COLO829 (cell line): ENCODE results near the gene VCP.
A peak's percentile ranks its signal among the peaks of the same experiment; 100 is the strongest.

Experiments used
- DNase-seq: peaks from one replicate; pipeline ENCODE4 v3.0.0; 2012; ENCODE audit warnings: low spot score

VCP gene

DNA sequence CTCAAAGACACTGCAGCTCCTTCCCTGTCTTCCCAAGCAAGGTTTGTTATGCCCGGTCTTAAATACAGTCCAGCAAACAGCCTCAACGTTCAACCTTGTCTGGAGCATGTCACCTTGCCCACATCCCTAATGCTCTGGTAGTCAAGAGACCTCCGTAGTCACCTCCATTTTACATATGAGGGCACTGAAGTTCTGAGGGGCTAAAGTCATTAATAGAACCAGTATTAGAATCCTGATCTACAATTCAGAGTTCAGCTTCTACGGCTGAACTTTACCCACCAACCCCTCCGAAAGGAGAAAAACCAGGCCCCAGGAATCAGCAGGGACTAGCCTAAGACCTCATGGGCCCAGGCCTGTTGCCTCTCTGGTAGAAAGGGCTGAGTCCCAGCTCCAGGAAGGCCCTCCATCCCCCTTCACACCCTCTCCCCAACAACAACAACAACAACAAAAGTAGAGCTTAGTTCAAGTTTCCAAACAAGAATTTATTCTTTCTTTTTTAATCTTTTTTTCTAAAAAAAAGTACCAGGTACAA is 31.3 kb upstream of the VCP start:
- DNase-seq = no peak

DNA sequence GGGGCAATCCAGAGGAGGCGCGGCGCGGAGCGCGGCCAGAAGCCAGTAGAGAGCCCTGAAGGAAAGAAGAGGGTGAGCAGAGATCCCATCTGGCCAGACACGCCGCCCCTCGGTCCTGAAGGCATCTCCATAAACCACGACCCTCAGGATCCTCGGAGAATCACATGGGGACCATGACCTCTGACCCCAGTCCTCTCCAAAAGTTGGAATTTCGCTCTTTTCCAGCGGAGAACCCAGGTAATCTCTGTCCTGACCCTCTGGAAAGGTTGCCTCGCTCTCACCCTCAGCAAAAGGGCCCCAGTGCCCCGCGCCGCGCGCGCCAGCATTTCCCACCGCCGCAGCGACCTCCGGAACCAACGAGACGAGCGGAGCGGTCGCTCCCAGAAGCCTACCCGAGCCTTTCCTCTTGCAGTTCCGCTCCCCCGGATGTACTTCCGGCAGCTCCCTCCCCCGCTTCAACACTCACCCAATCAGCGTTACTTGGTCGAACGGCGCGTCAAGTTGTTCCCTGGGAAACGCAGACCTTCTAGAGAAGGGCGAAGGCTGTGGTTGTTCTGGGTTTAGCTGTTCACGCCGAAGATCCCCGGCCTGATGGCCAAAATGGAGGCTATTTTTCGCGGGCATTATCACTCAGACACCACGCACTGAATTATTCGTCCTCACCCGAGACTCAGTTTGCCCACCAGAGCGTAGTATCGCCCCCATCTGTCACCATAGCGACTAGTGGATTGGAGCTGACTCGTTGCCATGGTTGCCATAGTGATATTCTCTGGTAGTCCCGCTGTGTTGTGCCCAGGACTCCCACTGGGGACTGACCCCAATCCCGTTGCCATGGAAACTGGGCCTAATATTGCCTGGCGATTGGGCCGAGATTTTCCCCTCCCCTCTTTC is 30.6 kb upstream of the VCP start, which contains the start of gene STOML2:
STOML2 (minus strand) TSS at position 363 of the 891 bp plus-strand sequence; CDS start at position 326, 37 bp downstream.
- DNase-seq = peak; percentile 98

DNA sequence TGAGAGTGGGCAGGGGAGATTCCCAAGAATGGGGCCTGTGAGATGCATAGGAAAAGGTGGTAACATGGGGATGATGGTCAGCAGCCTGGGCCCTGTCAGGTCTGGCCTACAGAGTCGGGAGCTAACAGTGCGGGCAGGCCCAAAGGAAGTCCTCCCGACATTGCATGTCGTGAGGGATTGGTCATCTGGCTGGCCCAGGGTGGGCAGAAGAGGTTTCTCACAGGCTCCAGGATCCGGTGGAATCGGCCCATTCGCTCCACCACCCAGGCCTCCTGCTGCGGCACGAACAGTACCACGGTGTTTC is 30.0 kb upstream of the VCP start:
- DNase-seq = no peak

DNA sequence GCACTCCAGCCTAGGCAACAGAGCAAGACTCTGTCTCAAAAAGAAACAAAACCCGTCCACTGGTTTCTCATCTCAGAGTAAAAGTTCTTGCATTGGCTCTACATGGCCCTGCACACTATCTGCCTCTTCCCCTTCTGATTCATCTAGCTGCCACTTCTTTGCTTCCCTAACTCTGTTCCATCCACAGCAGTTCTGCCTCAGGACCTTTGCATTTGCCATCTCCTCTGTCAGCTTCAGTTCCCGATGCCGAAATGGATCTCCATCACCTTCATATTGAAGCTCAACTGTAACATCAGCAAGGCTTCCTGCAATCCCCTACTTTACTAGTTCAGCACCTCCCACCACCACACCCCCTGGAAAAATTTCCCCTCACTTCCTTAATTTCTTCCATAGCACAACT is 25.1 kb upstream of the VCP start:
- no peak for DNase-seq

DNA sequence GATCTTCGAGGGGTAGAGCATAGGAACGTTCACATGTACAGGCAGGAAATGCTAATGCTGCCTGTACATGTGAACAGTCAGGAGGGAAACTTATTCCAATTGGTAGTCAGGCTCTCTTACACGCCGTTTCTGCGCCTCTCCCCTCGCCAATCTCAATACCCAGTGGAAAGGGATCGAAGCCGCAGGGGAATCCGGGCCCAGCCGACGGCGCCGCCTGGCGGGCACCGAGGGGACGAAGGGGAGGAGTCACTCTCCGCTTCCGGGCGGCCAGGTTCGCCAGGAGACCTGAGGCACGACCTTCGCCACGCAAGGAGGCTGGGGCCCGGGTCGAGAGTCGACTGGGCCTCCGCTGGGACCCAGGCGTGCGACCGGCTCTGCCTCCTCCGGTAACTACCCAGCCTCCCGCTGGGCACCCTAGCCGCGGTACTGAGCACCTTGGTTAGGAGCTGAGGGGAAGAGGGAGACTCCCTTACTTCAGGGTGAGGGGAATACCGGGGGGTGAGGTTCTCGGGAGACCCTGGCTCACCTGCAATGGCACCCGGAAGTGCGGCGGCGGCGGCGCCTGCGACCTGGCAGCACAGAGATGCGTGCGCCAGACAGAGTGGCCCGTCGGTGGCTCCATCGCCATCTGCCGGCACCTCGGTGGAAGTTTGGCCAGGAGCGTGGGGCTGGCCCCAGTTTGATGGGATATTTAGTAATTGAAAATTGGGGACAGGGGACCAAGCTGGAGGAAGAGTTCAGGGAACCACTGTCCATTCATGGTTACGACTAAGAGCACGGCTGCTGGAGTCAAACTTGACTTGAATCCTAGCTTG is 23.8 kb upstream of the VCP start, which contains the start of gene PIGO:
PIGO (minus strand) TSS at position 557 of the 815 bp plus-strand sequence. CDS start 1,026 bp downstream, outside the sequence.
- DNase-seq = peak; percentile 83

DNA sequence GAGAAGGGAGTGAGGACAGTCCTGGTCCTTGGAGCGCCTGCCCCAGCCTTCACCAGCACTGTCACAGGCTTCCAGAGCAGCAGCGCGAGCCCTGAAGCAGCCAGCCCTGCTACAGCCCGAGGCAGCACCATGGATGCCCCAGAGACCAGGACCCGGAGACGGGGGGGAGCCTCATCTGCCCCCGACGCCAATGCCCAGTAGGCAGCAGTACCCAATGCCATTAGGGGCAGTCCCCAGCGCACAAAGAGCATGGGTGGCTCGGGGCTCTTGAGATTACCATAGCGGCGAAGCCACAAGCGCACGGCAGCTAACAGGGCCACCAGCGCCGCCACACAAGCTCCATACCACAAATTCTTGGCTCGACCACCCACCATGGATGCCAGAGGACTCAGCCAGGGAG is 19.1 kb upstream of the VCP start:
- DNase-seq = no peak

DNA sequence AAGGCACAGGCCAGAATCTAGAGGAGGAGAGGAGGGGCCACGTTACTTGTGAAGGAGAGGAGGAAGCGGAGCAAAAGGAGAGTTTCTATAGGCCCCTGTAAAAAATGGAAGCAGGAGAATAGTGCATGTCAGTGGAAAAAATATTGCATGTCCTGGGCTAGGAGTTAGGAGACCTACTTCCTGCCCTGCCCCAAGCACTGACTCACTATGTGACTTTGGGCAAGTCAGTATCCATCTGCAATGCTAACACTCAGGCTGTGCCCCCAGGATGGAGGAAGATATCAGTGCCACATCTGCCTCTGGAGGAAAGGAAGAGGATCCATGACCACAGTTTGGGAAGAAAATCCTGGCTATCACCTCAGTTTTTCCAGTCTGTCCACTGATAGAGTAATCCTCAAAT is 17.0 kb upstream of the VCP start:
- no peak for DNase-seq

DNA sequence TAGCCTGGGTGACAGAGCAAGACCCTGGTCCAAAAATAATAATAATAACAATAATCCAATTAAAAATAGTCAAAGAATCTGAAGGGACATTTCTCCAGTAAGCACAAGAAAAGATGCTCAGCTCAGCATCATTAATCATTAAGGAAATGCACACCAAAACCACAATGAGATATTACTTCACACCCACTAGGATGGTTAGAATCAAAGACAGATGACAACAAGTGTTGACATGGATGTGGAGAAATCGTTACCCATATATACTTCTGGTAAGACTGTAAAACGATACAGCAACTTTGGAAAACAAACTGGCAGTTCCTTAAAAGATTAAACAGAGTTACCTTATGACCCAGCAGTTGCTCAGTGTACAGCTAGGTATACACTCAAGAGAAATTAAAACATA is 12.7 kb upstream of the VCP start:
- no peak for DNase-seq

DNA sequence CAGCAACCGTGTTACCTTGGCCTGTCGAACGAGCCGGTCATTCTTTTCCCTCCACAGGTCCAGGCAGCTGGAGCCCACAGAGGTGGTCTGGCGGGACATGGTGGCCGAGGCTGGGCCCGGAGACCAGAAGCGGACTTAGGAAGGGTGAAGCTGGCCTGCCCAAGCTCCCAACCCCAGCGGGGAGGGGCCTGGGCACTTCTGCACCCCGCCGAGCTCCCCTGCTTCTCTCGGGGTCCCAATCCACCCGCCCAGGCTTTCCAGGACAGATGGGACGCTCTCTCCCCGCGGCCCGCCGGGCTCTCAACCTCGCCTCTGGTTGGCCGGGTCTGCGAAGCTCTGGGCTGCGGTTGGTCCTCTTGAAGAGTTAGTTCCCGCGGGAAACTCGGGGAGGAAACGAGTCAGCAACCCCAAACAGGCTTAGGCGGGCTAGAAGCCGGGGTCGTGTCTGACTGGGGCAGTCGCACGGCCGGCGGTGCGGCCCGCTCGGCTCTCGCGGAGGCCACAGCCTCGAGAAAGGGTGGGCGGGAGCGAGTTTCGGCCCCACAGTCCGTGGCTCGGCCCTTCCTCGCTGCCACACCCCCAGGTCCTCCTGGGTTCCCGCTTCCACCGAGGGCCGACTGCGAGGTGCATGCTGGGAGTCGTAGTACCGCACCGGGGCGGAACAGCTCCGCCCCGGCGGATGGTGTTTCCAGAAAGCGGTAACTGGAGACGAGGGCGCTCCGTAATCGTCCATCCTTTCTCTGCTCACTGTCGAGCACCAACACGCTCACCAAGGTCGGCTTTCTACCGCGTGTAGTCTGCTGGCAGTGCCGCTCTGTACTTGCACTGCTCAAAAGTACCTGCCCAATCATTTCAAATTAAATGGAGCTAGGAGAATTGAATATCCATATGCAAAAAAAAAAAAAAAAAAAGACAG is 7.3 kb upstream of the VCP start, which contains the start of gene FANCG:
FANCG (minus strand) TSS at position 517 of the 916 bp plus-strand sequence; CDS start at position 99, 418 bp downstream.
- DNase-seq = peak; percentile 89

DNA sequence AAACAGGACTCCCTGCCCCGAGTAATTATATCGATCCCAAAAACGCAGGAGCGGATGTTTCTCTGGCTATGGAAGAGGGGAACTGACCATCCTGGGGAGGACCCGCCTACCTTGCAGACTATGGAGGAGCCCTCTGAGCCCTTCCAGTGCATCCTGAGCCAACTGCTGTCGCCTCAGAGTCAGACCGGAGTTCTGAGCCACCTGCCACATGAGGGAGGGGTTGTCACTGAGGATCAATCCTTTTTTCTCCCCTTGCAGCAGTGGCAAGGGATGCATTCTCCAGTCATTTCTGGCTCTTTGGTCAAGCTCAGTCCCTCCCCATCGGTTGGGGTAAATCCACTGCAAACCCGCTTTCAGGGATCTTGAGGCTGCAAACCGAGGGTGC is 6.6 kb upstream of the VCP start:
- DNase-seq = no peak

DNA sequence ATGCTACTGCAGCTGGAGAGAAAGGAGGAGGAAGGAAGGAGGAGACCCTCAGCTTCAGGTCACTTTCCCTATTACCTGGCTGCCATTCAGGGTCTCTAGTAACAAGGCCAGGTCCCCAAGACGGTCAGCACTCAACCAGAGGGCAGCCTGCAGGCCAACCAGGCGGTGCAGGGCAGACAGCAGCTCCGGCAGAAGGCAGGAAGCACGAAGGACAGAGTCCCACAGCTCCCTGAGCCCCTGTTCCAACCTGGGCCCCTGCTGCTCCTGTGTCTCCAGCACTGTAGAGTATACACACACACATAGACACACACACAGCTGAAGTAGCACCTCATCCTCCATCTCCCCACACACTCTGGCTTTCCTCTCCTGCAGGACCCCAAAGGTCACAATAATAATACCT is 5.6 kb upstream of the VCP start:
- no peak for DNase-seq

DNA sequence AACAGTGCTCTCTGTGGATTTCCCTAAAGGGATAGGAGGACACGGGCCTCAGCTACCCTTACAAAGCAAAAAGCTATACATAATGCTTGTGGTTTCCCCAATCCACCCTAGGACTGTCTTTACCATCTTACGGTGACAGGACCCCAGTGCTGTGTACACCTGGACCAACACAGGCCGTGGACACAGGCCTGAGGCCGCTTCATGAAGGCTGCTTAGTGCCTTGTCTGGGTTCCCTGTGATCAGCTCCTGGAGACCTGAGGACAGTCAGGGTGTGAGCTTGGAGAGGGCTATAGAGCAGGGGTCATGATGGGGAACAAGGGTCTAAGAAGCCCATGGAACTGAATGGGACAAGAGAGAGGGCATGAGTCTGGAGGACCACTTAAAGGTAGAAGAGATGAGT is 4.4 kb upstream of the VCP start:
- DNase-seq = no peak

DNA sequence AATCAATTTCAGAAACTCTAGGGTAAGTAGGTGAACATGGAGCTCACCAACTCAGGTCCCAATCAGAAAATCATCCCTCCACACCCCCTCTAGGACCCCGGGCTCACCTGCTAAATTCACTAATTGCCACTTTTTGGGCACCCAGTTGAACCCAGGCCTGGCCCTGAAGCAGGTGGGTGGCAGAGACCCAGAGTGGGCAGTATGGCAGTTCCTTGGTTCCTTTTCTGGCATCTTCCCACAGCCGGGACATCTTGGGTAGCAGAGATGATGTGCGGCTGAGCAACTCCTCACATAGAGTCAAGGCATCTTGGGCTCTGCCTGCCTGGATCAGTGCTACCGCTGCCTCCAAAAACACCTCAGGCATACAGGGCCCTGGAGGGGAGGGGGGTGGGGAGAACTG is 2.9 kb upstream of the VCP start:
- no peak for DNase-seq

DNA sequence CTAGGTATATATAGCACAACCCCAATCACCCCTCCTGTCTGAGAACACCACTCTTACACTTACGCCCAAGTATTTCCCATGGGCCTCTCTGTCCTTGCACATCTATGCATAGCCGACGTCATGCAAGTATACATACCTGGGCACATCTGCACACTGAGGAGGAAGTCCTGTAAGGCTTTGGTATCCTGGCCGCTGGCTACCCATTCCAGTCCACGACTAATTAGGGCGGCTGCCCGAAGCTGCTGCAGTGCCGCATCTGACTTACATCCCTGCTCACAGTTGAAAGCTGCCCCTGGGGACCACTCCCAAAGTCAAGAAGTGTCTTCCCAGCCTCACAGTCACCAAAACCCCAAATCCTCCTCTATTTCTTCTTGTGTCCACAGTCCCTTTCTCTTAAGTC is 2.4 kb upstream of the VCP start:
- DNase-seq = no peak

DNA sequence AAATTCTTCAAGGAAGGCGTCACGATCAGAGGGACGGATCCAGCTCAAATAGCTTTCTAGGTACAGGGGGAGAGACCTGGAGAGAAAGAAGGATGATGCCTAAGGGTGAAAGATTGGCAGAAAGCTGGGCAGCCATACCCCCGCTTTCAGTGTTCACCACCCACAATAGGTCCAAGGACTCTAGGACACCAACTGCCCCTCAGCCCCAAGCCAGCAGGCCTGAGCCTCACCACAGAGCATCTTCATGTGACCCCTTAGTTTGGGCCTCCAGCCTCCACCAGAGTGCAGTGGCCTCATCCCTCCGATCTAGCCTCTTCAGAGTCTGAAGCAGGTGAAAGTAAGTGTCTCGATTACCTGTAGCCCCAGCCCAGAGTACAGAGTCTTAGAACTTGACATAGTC is 1.7 kb upstream of the VCP start:
- DNase-seq = no peak

DNA sequence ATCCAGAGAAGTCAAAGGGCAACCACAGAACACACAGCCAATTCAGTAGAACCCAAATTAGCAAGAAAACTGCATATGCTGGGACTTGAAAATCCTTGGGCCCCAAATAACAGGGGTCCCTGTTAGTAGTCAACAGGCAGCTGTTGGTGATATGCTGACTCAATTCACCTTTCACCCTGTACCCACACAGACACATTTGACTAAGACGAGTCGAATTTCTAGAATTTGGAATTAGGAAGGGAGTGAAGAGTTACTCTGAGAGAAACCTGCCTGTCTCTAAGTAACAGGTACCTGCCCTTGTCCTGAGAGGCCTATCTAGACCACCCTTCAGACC is 821 bp upstream of the VCP start:
- no peak for DNase-seq

DNA sequence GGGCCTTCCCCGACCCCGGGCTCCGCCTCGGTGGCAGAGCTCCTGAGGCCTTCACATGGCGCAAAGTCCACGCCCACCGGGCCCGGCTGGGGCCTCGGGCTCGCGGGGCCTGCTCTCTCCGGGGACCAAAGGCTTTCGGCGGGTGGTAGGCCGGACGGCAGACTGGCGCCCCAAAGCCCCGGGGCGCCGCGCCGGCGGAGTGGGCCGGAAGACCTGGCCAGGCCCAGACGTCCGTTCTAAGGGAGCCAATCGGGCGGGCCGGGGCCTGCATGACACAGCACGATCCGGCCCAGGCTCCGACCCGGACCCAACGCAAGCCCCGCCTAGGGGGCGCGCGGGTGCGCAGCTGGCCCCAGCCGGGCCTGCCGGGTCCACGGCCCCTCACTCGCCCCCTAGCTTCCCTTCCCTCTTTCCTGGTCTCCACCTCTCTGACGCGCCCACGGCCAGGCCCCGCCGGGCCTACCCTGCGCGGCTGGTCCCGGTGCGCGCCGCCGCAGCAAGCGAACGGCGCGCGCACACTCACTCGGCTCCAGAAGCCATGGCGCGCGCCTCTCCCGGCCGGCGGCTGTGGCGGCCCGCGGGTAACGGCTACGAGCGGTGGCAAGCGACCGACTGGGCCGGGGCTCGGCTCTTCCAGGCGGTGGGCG is 488 bp downstream of the VCP start:
- peak; percentile 56 for DNase-seq

DNA sequence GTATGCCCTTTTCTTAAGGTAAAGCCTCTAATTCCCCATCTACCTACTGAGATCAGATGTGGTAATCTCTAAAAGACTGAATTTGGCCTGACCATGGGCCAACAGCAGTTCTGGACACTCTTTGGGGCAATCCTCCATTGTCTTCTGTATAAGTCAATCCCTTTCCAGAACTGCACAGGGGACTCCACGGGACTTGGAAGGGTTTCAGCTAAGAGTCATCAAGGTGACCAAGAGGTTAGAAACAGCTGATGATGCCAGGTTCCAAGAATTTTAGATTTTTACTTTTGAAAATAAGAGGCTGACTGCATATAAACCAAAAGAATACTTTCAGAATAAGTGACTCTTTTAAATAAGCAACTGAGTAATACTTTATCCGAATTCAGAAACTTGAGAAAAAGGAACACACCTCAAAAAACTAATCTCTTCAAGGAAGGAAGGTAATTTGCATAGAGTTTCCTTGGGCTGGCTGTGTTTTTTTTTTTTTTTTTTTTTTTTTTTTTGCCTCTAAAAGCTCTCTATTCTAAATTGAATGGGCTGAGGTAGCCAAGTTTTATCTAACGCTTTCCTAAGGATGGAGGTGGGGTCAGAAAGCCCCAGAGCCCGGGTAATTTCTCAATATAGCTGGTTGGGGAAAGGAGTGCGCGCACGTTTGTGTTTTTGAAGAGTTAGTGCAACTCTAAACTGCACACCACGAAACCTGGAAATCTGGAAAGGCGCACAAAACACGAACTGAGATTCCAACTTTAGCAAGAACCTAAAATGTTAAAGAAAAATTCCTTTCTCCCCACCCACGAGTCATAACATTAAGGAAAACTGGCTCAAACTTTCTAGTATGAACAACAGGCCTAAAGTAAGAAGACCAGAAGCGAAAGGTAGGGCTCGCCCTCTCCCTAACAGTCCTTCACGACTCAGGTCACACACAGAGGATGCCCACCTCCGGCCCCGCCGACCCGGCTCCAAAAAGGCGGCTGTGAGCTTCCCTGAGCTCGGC is 1.3 kb downstream of the VCP start:
- DNase-seq = no peak

DNA sequence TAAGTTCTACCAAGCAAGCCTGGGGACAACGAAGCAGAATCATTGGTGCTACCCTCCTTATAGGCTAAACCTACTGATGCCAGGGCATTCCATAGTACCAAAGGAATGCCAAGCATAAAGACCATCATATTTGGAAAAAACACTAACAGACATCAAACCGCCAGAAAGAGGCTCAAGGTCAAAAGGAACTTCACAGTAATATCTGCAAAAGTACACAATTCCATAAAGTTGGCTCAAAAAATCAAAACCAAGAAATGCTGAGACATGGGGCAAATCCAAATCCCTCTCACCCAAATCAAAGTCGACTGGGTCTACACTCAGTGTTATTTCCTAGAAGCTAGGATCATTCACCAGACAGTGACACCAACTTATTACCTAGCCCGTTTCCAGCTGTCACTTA is 3.4 kb downstream of the VCP start:
- DNase-seq = no peak

DNA sequence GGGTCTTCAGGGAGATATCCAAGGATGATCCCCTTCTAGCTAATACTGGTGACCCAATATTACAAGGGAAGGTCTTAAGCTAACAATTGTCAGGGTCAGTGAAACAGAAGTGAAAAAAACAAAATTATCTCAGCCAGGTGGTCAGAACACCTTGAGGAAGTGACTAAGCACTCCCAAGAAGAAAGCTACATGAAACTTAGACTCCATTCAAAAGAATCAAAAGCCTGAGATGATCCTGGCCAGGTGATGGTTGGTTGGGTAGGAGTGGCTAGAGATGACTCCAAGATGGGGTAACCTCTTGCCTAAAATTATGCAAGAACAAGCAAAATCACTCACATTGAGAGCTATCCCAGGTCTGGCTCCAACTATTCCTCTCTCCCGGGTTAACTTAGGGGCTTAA is 5.4 kb downstream of the VCP start:
- DNase-seq = no peak
